Stimulated activated CD8-positive, alpha-beta memory T cell treated with anti-CD3 and anti-CD28 coated beads, Interleukin-4, amount 100 ng/mL, for 48 hours (primary cell): ENCODE measurements around the gene TBC1D22A.

Experiments
- DNase-seq: peaks from one replicate; pipeline ENCODE4 v3.0.0-alpha.2; 2020

Gene TBC1D22A

DNA sequence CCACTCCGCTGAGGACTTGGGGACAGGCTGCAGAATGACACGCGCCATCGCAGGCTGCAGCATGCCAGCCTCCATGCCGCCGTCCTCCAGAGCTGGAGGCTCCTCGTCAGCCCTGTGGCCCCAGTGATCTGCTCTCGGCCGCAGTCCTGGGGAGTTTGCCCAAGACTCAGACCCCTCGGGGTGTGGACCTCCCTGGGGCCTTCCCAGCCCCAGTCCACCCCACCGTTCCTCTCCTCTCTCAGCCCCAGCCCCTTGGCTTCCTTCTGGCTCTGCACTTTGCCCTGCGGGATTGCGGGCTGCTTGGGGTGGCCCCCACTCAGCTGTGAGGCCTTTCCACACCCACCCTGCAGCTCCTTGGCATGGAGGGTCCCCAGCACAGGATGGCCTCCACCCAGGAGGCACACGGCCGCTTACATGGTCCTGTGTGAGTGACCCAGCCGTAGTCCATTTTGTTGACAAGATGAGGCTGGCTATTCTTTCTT lies 414.9 kb downstream of the TBC1D22A start:
- no peak for DNase-seq

DNA sequence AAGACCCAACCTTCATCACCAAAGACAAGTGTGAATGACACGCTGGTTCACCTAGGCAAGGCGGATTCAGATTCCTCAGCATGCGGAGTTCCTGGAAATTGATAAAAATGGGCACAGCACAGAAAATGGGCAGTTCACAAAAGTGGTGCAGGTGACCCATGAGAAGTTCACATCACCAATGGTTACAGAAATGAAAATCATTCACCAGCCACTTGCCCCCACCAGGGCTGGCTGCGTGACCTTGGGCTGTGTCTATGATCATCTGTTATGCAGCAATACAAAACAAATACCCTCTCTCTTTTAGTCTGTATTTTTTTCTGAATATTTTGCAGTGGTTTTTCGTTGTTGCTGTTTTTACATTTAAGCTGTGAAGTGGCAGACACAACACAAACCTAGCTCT lies 415.9 kb downstream of the TBC1D22A start:
- no peak for DNase-seq

DNA sequence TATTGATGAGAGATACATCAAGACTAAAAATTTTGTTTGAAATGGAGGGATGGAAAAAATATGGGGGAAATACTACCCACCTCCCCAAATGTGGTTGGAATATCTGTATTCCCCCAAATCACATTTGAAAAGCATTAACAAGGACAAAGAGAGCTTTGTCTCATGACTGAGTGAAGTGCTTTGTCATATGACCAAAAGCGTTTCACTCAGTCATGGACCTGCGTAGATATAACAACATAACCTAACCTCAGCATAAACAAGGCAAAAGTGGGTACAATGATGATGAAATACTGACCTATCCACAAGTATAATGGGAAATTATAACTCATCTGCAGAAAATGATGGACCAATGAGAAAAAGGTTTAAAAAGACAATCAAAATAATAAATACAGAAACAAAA lies 418.3 kb downstream of the TBC1D22A start:
- no peak for DNase-seq

DNA sequence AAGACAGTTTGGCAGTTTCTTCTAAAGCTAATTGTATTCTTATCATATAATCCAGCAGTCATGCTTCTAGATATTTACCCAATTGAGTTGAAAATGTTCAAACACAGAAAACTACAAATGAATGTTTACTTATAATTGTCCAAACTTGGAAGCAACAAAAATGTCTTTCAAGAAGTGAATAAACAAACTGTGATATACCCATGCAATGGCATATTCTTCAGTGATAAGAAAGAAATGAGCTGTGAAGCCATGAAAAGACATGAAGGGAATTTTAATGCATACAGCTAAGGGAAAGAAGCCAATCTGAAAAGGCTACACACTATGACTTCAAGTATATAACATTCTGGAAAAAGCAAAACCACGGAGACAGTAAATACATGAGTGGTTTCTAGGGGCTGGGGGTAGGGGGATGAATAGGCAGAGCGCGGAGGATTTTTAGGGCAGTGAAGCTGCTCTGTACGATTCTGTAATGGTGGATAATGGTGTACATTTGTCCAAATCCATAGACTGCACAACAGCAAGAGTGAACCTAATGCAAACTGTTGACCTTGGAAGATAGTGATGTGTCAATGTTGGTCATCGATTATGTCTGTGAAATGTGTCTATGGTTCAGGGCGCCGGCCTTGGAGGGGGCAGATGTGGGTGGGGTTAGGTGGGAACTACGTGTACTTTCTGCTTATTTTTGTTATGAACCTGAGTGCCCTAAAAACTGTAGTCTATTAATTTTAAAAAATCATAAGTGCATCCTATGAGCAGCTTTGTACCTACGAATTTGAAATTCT lies 424.9 kb downstream of the TBC1D22A start:
- DNase-seq, result no peak

DNA sequence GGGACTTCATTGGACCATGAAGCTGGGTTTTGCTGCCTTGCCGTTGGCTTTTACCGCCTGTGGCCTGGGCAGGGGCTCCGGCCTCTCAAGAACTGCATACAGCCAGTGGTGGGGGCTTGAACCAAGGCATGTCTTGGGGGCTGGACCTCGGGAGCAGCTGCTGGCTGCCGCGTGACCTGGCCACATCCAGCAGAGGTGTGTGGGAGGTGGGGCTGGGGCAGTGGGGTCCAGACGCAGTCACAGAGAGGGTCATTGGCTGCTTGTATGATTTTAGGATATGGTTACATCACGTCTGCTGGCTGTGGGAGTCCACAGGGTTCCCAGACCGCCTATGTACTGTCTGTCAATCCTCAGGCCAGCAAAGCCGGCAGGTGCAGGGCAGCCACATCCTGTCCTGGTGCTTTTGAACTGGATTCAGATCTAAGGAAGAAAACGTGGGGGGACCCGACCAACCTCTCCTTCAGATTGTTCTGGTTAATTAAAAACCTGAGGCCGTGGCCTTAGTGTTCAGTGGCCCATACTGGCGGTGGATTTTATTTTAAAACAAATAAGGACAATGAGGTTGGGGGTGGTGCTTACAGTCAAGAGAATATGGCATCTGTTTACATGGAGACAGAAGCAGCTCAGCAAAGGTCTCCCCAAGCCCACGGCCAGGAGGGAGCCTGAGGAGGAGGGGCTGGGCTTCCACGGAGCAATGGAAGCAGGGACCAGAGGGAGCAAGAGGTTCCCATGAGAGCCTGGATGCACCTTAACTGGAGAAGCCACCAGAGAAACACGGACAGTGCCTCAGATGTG lies 426.0 kb downstream of the TBC1D22A start:
- no peak for DNase-seq

DNA sequence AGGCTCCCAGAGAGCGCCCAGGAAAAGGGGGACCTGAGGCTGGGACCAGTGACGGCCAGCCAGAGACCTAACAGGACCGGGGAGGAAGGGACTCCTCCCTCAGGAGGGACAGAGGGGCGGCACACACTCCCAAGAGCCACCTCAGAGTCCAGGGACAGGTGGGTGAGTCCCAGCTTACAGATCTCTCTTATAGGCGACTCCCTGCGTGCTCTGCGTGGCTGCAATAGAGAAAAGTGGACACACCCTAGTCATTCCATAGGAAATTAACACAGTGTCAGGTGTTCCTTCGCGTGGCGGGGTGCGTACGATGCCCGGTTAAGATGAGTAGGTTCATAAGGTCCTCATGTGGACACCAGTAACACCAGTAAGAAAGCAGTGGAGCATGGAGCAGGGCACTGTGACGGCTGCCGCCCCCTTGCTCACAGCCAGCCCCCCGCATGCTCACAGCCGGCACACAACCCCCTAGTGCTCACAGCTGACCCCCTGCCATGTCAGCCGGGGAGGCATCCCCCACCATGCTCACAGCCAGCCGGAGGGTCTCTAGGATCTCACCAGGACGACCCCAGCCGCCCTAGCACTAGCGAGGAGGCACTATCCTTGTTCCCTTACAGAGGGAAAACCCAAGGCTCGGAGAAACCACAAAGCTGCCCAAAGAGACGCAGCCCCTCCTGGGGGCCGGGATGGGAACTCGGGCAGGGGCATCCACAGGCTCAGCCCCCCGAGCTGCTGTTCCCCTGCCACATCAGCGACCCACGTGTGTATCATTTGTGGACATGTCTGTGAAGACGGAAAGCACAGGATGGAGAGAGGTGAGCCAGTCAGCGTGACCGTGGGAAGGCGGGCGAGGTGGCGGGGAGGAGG lies 426.8 kb downstream of the TBC1D22A start:
- DNase-seq, result no peak

DNA sequence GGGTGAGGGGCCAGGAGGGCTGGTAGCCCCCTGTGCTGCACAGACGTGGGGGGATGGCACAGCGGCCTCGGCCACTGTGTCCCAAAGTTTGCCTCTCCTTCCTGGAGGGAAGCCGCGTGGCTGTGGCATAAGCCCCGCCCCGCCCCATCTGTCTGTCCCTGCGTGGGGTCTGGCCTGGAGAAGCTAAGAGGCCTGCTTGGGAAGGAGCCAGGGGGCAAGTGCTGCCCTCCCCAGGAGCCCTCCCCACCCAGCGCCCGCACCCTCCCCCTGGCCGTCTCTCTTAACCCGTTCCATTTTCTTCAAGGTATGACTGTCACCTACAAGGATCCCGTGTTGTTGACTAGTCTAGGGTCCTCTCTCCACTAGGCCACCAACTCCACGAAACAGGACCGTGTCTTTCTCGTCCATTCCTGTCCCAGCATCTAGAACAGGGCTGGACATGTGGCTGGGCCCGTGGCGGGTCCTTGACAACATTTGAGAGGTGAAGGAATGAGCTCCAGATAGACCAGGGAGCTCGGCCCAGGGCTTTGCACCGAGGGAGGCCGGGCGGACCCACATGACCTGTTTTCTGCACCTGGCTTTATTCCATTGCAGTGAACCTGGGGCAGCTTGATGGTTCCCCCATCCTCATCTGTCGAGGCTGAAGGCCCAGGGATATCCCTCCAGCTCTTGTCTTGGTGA lies 428.0 kb downstream of the TBC1D22A start:
- DNase-seq, result no peak

DNA sequence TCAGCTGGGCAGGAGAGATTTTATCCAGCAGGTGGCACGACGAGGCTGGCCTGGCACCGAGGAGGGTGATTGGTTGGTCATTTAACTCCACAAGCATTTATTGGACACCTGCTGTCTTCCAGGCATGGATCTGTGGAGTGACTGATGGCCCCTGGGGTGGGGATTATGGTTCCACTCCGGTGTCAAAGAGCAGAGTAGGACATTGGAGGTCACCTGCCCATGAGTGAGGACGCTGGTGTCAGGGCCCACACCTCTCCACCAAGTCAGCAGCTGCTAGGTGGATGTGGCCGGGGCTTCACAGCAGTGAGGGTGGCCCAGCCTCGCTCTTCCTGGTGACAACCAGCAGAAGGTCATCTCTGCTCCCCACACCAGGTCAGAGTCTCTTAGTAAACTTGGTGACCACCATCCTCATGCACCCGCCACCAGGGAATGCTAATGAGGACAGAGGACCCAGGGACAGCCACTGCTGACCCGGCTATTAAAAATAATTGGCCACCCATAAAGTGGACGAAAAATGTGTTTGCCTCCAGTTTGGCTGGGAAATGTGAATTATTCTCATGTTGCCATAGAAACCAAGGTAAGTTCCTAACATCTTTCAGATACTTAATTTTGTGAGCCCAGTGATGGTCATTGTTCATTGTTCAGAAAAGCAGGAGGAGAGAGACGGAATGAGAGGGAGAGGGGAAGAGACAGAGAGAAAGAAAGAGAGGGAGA lies 428.7 kb downstream of the TBC1D22A start:
- DNase-seq, result no peak

DNA sequence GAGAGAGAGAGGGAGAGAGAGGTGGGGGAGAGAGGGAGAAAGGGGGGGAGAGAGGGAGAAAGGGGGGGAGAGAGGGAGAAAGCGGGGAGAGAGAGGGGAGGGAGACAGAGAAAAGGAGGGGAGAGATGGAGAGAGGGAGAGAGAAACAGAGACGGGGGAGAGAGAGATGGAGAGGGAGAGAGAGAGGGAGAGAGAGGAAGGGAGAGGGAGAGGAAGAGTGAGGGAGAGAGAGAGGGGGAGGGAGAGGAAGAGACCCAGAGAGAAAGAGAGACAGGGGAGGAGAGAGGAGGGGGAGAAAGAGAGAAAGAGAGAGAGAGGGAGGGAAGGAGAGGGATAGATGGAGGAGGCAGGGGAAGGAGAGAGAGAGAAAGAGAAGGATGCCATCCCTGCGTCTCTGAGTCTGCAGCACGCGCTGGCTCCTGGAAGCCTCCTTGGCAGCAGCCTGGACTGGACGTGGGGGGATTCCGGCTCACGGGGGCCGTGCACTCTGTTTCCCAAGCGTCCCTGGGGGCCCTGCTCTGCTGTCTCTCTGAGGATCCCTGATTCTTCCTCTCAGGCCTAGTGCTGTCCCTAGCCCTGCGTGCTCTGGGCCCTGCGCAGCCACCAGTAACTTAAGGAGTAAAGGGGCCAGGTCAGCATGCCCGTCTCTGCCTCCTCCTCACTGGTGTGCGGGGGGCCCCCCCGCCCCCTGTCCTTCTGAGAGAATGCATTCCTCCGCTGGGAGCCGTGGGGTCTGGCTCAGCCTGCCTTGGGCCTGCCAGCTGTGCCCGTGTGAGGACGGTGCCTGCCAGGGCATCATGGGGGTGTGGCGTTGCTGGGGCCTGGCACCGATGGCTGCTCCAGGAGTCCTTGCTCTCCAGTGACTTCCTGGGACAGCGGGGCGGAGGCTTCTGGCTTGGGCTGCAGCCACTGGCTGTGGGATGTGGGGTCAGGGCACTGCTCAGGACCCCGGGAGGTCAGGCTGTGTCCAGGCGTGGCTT lies 429.5 kb downstream of the TBC1D22A start:
- no peak for DNase-seq

DNA sequence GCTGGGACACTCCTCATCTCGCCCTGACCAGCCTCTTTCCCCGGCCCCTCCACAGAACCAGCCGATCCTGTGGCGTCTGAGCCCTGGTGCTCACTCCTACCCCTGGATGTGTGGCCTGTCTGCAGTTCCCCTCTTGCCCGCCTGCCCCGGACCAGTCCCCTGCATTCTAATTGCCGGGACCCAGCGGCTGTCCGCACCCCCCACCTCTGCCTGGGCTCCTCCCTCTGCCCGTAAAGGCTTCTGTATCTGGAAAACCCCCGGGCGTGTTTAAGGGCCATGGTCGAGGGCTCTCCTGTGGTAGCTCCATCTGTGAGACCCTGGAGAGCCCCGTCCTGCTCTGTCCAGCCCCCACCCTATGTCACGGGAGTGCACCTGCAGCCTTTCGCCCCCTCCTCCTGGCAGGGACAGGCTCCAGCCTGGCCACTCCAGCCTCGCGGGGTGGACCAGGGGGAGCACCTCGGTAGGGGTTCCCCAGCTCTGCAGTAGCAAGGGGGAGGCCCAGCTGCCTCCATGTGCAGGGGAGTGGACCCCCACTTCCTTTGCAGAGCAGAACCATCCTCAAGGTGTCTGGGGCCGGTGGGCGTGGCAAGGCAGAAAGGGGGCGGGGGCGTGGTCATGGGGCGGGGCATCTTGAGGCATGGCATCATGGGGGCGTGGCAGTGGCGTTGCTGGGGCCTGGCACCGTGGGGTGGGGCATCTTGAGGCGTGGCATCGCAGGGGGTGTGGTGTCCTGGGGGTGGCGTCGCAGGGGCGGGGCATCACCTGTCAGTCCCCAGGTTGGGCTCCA lies 430.4 kb downstream of the TBC1D22A start:
- peak; percentile 42 for DNase-seq

DNA sequence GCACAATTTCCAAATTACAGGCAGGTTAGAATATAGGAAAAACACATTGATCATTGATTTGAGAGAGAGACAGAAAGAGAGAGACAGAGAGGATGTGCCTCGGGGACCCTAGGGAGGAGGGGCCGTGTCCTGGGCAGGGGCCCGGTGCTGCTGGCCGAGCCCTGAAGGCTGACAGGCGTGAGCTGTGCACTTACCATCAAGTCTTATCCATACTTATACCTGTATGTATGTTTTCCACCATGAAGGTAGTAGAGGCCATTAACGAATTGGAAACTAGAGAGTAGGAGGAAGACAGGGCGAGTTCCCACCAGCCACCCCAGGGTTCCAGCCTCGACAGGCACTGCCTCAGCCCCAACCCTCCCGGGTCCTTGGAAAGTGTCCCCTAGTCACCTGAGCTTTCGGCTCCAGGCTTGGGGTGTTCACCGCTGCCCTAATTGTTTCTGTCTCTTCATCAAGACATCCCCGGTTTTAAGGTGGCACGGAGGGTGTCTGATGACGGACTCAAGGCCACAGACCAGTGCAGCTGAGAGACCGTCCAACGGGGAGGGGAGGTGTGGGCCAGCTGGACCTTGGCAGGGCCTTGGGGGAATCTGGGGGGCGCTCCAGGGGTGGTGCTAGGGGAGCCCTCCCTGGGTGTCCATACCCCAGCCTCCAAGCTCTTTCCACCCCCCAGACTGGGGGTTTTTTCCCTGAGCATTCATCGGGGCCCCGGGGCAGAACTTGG lies 431.3 kb downstream of the TBC1D22A start:
- DNase-seq, result peak; percentile 10

DNA sequence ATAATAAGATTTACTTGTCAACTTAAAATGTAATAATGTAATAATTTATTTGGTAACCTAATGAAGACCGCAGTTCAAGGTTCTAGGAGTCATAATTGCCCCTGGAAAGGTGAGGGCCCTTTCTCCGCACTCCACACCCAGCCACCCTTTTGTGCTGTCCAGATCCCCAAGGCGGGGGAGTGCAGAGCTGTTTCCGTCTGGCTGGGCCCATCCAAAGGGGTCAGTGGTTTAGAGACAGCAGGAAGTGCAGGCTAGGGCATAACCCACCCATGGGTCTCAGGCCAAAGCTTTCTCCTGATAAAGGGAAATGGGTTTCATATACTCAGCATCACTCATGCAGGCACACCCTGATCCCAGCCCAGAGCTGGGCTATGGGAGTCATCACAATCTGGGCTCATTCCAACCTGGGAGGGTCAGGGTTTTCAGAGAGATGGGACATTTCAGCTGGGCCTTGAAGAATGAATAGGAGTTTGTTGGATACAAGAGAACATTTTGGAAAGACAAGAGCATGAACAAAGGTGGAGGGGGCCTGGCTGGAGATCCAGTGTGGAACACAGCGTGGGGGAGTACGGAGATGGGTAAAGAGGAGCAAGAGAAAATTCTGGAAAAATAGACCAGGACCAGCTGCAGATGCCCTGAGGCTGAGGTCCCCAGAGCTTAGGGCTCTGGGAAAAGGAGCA lies 432.2 kb downstream of the TBC1D22A start:
- peak; percentile 7 for DNase-seq

DNA sequence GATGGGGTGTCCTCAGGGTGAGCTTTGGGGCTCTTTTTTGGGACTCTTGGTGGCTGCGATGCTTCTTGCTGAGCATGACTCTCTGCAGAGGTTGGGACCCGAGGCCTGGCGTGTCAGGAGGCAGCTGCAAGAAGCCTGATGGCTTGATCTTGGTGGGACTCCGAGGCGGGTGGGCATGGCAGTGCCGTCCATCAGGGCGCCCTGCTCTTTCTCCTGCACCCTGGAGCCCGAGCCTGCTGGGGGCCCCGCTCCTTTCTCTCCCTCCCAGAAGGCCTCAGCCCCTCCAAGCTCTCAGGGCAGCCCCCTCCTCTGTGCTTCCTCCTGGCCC lies 432.7 kb downstream of the TBC1D22A start:
- DNase-seq, result peak; percentile 0

DNA sequence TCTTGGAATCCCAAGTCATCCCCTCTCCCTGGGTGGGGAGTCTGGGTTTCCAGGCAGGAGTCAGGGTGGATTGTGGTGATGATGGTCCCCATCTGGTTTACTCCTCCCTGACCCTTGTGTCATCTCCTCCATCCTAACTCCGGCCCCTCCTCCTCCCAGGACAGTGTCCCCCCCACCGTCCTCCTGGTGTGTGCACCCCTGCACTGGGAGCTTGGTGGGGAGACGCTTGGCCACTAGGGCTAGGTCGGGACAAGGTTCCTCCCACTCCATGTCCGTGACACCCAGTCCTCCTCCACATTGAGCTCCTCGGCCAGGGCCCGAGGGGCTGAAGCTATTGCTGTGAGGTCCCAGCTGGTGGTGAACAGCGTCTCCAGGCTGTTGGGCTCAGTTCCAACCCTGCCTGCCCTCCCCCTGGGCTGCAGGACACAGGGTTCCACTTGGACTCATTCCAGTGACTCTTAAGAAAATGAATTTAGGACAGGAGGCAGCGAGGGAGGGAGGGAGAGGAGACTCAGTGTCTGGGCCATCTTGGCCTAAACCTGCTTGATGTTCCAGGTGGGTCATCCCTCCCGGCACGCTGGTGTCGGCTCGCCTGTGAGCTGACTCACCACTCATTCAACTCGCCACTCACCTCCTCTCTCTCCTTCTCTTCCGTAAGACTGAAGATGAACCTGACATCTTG lies 433.2 kb downstream of the TBC1D22A start:
- peak; percentile 10 for DNase-seq

DNA sequence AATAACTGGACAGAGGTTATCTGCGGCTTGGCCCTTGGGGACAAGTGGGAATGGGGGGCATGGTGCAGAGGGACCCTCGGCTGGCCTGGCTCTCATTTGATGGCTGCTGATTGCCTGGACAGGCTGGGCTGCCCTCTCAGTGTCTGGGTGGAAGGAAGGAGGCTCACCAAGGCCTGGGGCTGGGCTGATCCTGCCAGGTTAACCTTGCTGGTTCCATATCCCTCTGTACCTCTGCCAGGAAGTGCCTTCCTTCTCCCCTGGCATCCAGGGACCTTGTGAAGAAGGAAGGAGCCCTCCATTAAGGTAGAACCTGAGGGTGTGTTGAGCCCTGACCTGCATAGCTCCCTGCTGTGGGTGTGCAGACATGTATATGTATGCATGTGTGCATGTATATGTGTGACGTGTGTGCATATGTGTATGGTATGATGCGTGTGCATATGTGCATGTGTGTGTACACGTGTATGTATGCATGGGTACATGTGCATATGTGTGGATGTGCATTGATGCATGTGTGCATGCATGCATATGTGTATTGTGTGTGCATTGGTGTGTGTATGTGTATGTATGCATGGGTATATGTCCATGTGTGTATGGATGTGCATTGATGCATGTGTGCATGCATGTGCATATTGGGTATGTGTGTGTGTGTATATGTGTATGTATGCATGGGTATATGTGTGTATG lies 433.9 kb downstream of the TBC1D22A start:
- DNase-seq, result peak; percentile 12

DNA sequence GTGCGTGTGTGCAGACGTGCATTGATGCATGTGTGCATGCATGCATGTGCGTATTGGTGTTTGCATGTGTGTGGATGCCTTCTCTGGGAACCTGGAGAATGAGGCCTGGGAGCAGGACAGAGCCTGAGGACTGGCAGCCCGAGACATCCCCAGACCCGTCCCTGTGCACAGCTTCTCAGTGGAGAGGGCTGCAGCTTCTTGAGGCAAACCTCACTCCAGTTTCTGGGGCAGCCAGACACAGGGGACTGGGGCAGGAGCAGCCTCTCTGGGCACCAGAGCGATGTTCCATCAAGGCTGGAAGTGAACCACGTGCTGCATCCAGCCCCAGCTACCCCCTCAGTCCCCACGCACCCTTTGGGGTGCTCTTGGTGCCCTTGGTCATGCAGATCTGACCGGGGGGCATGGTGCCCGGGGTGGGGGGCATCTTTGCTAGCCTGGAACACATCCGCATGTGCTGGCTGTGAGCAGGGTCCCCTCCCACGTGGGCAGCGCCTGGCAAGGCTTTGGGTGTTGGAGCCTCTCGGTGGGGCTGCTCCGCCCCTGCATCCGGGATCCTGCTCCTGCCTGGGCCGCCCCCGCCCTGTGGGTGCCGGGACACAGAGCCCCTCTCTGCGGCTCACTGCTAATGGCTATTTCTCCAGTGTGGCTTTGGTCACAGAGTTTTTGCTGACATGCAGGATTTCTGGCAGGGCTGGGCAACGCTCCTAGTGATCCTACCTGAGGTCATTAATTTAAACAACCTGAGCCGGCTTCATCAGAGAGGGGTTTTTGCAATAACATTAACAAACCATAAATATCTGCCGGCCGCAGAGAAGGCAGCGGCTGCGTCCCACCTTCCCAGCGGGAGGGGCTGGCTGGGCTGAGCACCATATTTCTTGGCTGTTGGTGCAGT lies 434.7 kb downstream of the TBC1D22A start:
- DNase-seq, result peak; percentile 5
